HG02970 (cell line): ENCODE data around the gene MYO7A.

Source experiments
- ATAC-seq: cut with Tn5 transposase; IDR thresholded peaks from one replicate; pipeline ENCODE4 v1.9.1; 2021; ENCODE audit warnings: mild to moderate bottlenecking, moderate library complexity, moderate number of reproducible peaks; ENCODE audit not compliant: unreplicated experiment, low FRiP score

Gene MYO7A

DNA sequence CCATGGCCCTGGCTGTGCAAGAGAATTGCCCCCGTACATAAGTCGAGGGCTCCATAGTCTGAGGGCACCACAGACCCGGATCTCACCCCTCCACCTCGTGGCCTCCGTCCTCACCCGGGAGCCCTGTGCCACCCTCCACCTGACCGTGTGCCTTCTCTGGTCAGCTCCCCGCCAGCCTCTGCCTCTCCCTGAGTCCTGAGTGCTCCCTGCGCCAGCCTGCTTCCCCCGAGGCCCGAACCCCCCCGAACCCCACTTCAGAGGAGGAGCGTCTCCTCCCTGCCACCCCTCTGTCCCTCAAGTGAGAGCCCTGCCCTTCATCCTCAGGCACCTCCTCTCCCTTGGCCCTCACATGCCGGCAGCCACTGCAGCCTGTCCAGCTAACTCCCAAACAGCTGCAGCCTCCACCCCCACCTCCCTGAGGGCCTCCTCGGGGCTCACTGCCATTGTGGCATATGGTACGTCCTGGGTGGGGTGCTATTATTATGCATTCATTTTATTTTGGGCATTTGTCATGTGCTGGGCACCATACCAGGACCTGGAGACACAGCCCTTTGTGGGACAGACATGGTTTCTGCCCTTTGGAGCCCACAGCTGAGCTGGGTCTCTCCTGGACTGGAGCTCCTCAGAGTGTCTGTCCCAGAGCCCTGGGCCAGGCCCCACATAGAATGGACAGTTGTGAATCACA, 67.2 kb downstream of the MYO7A start:
- ATAC-seq = no peak

DNA sequence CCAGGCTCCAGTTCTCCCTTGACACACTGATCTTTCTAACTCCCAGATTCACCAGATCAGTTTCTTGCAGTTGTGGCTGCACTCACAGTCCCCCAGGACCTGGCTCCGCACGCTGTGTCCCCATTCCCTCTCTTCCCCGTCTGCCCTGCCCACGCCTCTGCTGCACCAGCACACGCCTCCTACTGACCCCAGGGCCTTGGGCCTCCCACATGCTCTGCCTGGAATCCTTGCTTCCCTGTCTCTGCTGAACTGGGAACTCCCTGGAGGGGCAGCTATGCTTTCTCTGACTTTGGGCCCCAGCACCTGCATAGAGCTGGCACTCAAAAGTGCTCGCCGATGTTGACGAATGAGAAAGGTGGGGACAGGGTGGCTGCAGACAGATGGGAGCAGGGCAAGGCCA, 68.9 kb downstream of the MYO7A start:
- ATAC-seq = no peak

DNA sequence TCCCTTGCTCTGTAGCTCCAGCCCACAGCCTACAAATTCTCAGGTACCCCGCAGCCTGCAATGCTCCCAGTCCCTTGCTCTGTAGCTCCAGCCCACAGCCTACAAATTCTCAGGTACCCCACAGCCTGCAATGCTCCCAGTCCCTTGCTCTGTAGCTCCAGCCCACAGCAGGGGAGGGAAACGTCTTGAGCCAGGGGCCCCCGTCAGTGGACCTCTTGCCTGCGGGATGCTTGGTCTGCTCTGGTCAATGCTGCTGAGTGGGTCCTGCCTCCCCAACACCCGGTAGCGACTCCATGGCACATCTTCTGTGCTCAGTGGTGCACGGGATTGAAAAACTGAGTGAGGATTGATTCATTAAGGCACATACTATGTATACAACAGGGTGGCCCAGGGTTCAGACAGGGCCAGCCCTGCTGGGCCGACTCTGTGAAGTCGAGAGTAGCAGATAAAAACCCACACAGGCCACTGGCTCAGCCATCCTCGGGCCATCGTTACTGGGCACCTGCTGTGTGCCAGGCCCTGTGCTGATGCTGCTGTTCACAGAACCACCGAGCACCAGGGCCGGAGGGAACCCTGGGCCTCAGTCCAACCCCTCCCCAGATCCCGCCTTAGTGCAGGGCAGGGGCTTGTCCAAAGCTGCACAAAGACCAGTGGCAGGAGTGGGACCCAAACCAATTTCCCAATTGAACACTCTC, 69.7 kb downstream of the MYO7A start:
- no peak for ATAC-seq

DNA sequence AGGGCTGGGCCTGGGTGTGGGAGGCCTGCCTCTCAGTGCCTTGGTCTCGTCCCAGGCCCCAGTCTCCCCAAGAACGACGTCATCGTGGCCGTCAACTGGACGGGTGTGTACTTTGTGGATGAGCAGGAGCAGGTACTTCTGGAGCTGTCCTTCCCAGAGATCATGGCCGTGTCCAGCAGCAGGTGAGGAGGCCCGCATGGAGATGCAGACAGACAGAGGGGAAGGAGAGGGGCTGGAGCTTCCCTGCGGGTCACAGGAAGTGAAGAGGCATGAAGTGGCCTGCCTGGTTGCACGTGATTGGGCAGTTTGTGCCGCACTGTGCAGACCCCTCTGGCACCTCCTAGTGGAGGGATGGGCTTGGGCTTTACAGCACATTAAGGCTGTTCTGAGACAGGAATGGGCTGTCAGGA, 70.4 kb downstream of the MYO7A start:
- no peak for ATAC-seq

DNA sequence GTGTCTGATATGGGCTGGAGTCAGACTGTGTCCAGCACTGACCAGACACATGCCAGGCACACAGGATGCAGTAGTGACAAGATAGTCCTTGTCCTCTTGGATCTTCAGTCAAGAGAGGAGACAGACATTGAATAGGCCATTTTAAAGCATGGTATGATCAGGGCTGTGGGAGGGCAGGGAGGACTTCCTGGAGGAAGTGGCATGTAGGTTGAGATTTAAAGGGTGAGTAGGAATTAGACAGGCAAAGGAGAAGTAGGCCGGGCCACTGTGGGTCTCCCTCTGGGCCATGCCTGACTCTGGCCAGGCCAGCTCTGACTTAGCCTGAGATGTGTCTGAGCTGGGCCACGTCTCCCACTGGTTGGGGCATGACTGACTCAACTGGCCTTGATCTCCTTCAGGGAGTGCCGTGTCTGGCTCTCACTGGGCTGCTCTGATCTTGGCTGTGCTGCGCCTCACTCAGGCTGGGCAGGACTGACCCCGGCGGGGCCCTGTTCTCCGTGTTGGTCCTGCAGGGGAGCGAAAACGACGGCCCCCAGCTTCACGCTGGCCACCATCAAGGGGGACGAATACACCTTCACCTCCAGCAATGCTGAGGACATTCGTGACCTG, 71.2 kb downstream of the MYO7A start:
- ATAC-seq = no peak

DNA sequence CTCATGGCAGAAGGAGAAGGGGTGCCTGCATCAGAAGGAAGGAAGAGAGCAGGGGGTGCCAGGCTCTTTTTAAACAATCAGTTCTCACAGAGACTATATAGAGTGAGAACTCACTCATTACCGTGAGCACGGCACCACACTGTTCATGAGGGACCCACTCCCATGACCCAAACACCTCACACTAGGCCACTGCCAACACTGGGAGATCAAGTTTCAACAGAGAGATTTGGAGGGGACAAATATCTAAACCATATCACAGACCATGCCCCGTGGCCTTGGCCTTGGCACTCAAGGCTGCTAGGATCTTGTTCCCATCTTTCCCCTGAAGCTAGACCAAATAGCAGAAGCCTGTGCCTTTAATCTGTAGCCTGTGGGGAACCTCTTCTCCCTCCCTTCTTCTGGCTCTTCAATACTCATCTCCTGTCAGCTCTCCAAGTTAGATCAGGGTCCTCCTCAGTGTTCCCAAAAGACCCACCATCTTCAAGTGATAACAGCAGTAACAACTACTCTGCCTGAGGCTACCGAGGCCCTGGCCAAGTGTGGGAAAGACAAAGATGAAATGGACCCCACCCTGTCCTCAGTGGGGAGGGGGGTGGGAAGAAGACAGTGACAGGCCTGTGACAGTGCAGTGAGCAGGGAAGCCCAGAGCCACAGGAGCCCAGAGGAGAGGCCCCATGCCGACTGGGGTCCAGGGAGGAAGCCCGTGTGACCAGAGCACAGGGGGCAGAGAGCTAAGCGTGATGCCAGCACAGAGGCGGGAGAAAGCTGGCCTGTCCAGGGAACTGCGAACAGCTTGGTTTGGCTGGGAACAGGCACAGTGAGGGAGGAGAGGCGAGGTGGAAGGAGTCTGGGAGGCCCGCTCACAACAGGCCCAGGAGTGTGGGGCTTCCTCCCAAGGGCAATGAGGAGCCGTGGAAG, 72.6 kb downstream of the MYO7A start:
- ATAC-seq = no peak

DNA sequence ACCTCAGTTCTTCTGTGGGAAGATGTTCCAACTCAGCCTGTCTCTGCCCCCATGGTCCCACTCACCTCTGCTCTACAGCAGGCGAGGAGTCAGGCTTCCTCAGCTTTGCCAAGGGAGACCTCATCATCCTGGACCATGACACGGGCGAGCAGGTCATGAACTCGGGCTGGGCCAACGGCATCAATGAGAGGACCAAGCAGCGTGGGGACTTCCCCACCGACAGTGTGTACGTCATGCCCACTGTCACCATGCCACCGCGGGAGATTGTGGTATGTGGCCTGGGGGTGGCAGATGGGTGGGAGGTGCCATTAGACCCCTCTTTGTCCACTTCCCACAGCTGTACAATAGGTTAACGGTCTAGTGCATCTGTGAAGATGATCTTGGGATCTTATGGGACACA, 73.3 kb downstream of the MYO7A start:
- ATAC-seq = no peak

DNA sequence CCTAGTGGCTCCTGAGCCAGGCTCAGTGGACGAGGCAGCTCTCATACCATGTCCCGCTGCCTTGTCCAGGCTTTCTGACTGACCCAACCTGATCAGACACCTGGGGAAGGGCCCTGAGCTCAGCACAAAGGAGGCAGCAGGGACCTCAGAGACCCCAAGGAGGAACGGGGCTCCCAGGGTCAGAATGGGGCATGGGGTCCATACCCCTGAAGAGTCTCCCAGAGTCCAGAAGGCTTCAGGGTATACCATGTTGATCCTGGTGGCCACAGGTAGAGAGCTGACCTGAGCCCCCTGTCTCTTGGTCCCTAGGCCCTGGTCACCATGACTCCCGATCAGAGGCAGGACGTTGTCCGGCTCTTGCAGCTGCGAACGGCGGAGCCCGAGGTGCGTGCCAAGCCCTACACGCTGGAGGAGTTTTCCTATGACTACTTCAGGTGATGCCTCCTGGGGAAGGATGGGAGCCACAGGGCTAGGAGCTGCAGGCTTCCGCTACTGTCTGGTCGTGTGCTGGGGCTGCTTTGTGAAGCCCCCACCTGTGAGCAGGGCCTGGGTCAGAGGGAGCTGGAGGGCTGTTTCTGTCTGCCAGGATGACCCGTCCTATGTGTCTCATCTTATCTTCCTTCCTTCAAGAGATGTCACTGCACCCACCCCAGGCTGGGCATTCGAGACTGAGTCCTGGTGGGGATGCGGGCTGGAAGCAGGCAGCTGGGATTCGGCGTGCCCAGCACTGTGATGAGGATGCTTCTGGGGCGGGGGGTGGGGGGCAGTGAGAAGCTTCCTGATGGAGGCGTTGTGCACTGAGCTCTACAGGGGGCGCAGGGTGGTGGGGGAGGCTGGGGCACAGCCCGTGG, 74.2 kb downstream of the MYO7A start:
- ATAC-seq = no peak

DNA sequence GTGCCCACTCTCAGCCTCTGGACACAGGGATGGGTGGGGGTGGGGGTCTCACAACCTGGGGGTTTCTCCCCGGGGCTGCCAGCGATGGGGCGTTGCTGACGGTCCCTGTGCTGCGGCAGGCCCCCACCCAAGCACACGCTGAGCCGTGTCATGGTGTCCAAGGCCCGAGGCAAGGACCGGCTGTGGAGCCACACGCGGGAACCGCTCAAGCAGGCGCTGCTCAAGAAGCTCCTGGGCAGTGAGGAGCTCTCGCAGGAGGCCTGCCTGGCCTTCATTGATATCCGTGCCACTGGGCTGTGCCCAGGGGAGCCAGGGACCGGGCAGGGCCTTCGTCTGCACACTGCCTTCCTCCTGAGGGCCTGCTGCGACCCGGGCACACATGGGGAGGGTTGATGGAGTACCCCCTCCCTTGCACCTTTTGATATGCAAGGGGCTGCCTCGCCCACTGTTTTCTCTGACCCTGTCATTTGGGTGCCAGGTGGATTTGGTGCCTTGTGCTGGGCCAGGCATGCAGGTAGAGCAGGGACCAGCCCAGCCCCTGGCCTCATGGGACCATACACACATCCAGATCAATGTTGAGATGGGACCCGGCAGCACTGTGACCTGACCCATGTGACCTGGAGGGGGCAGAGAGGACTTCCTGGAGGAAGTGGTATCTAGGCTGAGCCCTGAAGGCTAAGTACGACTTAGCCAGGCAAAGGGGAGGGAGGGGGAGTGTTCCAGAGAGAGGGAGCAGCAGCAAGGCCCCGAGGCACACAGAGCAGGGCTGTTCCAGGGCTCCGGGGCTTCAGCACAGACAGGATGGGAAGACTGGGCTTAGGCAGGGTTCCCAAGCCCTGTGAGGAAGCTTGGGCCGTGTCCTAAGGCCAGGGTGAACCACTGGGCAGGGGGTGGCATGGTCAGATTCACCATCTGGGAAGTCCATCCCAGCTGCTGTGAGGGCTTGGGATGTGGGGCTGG, 75.2 kb downstream of the MYO7A start:
- ATAC-seq = no peak

DNA sequence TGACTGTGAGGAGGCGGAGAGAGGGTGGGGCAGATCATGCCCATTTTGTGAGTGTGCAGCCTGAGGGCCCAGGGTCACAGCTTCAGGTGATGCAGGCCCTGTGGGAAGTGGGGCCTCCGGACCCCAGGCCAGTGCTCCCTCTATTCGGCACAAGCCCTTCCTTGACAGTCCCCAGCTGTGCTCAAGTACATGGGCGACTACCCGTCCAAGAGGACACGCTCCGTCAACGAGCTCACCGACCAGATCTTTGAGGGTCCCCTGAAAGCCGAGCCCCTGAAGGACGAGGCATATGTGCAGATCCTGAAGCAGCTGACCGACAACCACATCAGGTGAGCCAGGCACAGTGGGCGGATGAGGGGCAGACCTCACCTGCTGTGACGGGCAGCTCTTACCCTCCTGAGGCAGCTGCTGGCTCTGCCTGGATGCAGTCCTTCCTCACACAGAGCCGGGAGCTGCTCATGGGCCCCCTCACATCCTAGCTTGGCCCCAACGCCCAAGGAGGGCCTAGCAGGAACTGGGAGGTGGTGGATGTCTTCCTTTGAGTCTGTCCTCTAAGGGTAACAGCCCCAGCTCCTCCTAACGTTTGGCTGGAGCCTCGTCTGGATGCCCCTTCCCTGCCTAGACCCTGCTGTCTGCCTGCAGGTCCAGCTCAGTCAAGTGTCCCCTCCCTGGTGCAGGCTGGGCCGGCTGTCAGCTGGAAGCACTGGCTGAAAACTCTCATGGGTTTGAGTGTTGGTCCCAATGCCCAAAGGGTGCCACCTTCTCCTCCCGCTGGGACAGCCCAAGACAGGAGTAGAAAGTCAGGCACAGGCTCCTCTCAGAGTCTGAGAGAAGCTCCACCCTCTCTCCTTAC, 76.1 kb downstream of the MYO7A start:
- no peak for ATAC-seq

DNA sequence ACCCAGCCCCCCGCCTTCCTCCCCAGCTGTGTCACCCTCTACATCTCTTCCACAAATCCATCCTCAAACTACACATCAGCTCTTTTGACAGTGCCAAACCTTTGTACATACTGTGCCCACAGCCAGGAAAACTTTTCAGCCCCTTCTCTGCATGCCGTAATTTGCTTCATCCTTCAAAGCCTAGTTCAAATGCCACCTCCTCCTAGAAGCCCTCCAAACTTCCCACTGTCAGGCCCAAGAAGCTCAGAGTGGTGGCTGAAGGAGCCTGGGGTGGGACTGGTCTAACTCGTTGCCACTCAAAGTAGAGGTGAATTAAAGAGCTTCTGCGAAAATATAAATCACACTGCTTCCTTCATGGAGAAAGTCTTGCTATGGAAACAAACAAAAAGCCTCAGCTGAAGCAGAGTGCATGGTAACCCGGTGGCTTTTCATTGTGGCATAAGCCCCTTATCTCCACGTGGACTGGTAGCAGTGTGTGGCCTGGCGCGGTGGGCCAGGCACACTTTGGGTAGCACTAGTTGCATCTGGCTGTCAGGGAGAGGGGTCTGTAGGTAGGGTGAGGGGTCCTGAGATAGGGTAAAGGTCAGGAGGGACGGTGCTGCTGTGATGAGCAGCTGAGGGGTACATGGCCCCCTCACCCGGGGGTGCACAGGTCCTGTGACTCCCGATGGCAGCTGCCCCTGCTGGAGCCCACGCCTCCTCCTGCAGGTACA, 76.9 kb downstream of the MYO7A start:
- ATAC-seq = no peak

DNA sequence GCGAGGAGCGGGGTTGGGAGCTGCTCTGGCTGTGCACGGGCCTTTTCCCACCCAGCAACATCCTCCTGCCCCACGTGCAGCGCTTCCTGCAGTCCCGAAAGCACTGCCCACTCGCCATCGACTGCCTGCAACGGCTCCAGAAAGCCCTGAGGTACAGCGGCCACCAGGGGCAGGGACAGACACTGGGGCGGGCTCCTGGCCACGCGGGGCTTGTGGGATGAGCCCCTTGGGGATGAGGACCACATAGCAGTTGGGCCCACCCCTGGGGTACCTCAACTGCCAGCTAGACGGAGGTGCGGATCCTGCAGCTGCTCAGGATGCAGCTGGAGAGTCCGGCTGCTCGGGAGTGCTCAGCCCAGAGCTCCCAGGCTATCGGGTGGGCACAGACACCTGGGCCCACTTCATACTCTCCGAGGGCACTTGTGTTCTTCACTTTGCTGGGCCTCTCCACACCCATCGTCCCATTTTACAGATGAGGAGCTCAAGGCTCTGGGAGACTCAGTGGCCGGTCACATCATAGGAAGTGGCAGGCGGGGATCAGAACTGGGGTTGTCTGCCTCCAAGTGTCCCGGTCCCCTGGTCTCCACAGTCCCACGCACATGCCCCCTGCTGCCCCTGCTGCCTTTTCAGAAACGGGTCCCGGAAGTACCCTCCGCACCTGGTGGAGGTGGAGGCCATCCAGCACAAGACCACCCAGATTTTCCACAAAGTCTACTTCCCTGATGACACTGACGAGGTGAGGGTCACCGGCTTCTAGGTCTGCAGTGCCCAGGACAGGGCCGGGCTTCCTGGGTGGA, 77.6 kb downstream of the MYO7A start:
- no peak for ATAC-seq

DNA sequence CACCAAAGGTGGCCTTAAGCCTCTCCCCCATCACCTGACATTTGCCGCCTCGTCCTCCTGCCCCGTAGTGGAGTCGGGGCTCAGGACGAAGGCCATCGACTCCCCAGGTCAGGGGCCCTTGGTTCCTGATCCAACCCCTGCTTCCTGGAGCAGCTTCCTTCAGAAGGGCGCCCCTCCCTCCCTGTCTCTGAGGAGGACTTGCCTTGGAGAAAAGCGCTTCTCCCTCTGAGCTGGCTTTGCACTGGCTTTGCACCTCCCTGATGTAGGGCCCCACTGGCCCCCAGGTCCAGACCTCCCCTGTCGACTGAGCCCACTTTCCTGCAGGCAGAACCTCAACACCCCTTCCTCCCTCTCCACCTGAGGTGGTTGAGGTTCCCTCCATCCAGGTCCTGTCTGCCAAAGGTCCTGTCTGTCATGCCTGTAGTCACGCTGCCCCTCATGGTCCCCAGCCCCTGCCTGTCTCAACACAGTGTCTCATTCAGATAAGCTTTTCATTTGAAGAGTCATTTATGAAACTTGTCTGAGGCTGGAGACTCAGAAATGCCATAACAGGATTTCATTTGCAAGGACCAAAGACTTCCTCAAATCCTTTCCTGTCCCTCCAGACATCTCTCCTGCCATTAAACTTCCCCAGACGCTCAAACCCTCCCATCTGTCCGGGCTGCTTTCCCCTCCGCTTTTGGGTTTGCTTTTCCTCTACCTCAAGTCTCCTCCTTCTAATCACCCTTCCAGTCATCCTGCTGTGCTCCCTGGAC, 78.4 kb downstream of the MYO7A start:
- no peak for ATAC-seq

DNA sequence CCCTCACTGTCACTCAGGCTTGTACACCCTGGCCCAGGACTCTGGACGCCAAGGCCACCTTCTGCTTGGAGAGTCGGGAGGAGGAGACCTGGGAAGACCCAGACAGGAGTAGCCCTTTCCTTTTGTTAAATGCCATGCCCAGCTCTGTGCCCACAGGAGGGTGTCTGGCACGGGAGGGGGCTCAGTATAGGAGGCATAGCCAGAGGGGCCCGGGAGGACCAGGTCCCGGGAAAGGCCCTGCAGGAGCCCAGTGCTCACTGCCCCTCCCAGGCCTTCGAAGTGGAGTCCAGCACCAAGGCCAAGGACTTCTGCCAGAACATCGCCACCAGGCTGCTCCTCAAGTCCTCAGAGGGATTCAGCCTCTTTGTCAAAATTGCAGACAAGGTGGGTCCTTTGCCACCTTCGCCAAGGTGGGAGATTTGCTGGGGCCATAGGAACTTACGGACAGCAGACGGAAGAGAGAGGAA, 79.0 kb downstream of the MYO7A start:
- no peak for ATAC-seq

DNA sequence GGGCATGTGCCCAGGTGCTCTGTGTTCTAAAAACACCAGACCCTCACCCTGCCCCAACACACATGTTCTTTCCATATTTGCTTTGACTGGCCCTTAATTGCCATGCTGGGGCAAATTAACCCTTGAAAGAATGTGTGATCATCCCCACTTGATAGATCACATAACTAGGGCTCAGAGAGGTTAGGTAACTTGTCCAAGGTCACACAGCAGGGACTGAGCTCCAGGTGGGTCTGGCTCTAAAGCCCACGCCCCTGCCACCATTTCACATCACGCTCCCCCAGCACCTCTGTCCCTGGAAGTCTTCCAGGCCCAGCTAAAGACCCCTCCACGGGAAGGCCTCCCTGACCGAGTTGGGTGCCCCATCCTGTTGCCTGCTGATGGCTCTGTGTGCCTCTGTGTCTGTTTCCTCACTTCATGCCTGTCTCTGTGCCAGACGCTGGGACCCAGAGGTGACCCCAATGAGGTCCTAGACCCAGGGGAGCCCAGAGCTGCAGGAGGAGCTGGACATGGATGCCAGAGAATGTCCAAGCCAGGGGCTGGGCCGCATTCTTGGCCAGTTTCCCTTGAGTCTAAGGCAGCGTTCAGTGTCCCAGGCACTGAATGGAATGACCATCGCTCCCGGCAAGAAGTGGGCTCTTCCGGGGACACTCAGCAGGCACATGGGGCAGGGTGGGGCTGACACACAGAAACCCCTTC, 79.7 kb downstream of the MYO7A start:
- ATAC-seq = no peak
